ENCODE data around the gene SLC26A6. TPM values are rescaled to one million over a fixed set of nuclear protein-coding genes. Genes with fewer than 3 reads are reported as not detected.

SLC26A6 gene
- total RNA-seq, 1 experiment from 2014 or later, result 54.7 TPM

GRCh38 chr3:48678566-48679380, 43.5 kb upstream of the SLC26A6 start:
- Histone ChIP-seq H3K36me3 (ENCODE audit: control insufficient read depth, insufficient read depth, low read length) (peaks cover 9% of the 10 kb centered on the region), H3K4me3 (ENCODE audit: low read depth, low read length) (no peak overlapping the region), H3K4me1 (no peaks in the 10 kb centered on the region), H3K9me3 (no peaks in the 10 kb centered on the region), H3K27me3 (replicated peaks; ENCODE audit: control insufficient read depth, insufficient read depth, low read length) (no peaks in the 10 kb centered on the region)
- Mint-ChIP-seq H3K4me1 (ENCODE audit: low read depth, unreplicated experiment) (peaks cover 3% of the 10 kb centered on the region), H3K36me3 (ENCODE audit: insufficient read depth, unreplicated experiment) (peaks cover 39% of the 10 kb centered on the region), H3K27ac (ENCODE audit: unreplicated experiment) (no peak overlapping the region), H3K4me3 (ENCODE audit: unreplicated experiment) (no peak overlapping the region), H3K27me3 (ENCODE audit: insufficient read depth, unreplicated experiment) (no peaks in the 10 kb centered on the region), H3K9me3 (ENCODE audit: unreplicated experiment) (no peaks in the 10 kb centered on the region)
- TF ChIP-seq CTCF (IDR thresholded peaks at IDR 0.05; ENCODE audit: insufficient read depth in 1 of 2, low read depth in 1 of 2, low read length in 1 of 2, severe bottlenecking in 1 of 2, unreplicated experiment in 1 of 2), result no peak
- no TSS peak for BruUV-seq (replicated peaks)
- CTCF ChIA-PET, result no interaction called here
- no peak for DNase-seq
- intact Hi-C loops (cut with micrococcal nuclease; ENCODE audit: unreplicated experiment), result no loop called here
- POLR2A ChIA-PET, result no interaction called here

GRCh38 chr3:48678056-48678455, 42.8 kb upstream of the SLC26A6 start:
- Mint-ChIP-seq H3K36me3 (ENCODE audit: insufficient read depth, unreplicated experiment) (peaks cover 42% of the 10 kb centered on the region), H3K4me3 (ENCODE audit: unreplicated experiment) (no peak overlapping the region), H3K27ac (ENCODE audit: unreplicated experiment) (no peak overlapping the region), H3K27me3 (ENCODE audit: insufficient read depth, unreplicated experiment) (no peaks in the 10 kb centered on the region), H3K9me3 (ENCODE audit: unreplicated experiment) (no peaks in the 10 kb centered on the region), H3K4me1 (ENCODE audit: low read depth, unreplicated experiment) (no peaks in the 10 kb centered on the region)
- no peak overlapping the region for H3K4me3 ChIP-seq (ENCODE audit: low read depth, low read length)
- intact Hi-C loops (cut with micrococcal nuclease; ENCODE audit: unreplicated experiment), result no loop called here
- H3K27me3 ChIP-seq (replicated peaks; ENCODE audit: control insufficient read depth, insufficient read depth, low read length), result no peaks in the 10 kb centered on the region
- POLR2A ChIA-PET, result interaction anchor here (0.8 kb wide), 1 partner anchor 9 kb away, joined by 9 read pairs; no protein-coding TSS in a partner anchor
- BruUV-seq (replicated peaks), result no TSS peak
- DNase-seq, result no peak
- CTCF ChIA-PET, result no interaction called here
- no peaks in the 10 kb centered on the region for H3K9me3 ChIP-seq
- peaks cover 9% of the 10 kb centered on the region for H3K36me3 ChIP-seq (ENCODE audit: control insufficient read depth, insufficient read depth, low read length)
- H3K4me1 ChIP-seq, result no peaks in the 10 kb centered on the region
- no peak for TF ChIP-seq CTCF (IDR thresholded peaks at IDR 0.05; ENCODE audit: insufficient read depth in 1 of 2, low read depth in 1 of 2, low read length in 1 of 2, severe bottlenecking in 1 of 2, unreplicated experiment in 1 of 2)

GRCh38 chr3:48674505-48674904, 39.2 kb upstream of the SLC26A6 start:
- no peak for TF ChIP-seq CTCF (IDR thresholded peaks at IDR 0.05; ENCODE audit: insufficient read depth in 1 of 2, low read depth in 1 of 2, low read length in 1 of 2, severe bottlenecking in 1 of 2, unreplicated experiment in 1 of 2)
- no peaks in the 10 kb centered on the region for H3K9me3 Mint-ChIP-seq (ENCODE audit: unreplicated experiment)
- Histone ChIP-seq H3K27me3 (replicated peaks; ENCODE audit: control insufficient read depth, insufficient read depth, low read length) (no peaks in the 10 kb centered on the region), H3K36me3 (ENCODE audit: control insufficient read depth, insufficient read depth, low read length) (peaks cover 6% of the 10 kb centered on the region), H3K9me3 (no peaks in the 10 kb centered on the region), H3K4me3 (ENCODE audit: low read depth, low read length) (no peak overlapping the region), H3K4me1 (no peaks in the 10 kb centered on the region)
- no peak overlapping the region for H3K4me3 Mint-ChIP-seq (ENCODE audit: unreplicated experiment)
- no TSS peak for BruUV-seq (replicated peaks)
- H3K4me1 Mint-ChIP-seq (ENCODE audit: low read depth, unreplicated experiment), result no peaks in the 10 kb centered on the region
- no peaks in the 10 kb centered on the region for H3K27me3 Mint-ChIP-seq (ENCODE audit: insufficient read depth, unreplicated experiment)
- DNase-seq, result no peak
- H3K36me3 Mint-ChIP-seq (ENCODE audit: insufficient read depth, unreplicated experiment), result peaks cover 47% of the 10 kb centered on the region
- ChIA-PET CTCF (interaction anchor here (0.5 to 0.9 kb wide), 3 partner anchors 10 to 23 kb away, joined by 3 to 5 read pairs (median 4); partner anchors contain the start of gene NCKIPSD), POLR2A (interaction anchor here (1.6 kb wide), 1 partner anchor 11 kb away, joined by 3 read pairs; no protein-coding TSS in a partner anchor)
- H3K27ac Mint-ChIP-seq (ENCODE audit: unreplicated experiment), result no peak overlapping the region
- intact Hi-C loops (cut with micrococcal nuclease; ENCODE audit: unreplicated experiment), result no loop called here
